ENCODE data around the gene SNAPC5.

DNA sequence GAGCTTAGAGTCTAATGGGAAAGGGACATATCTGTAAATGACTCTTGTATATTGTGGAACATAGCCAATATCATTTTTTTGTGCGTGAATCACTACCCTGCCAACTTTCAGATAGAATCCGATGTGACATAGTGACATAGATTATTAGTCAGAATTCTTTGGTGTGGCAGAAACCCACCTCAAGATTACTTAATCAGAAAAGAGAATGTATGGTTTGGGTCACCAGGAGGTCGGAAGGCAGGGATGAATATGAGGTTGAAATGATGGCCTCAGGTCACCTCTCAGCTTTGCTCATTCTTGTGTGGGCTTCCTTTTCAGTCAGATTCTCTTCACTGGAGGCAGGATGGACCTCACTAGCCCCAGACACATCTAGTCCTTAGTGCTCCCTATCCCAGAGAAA is 41.4 kb downstream of the SNAPC5 start:
- TF ChIP-seq, protein P1, sequence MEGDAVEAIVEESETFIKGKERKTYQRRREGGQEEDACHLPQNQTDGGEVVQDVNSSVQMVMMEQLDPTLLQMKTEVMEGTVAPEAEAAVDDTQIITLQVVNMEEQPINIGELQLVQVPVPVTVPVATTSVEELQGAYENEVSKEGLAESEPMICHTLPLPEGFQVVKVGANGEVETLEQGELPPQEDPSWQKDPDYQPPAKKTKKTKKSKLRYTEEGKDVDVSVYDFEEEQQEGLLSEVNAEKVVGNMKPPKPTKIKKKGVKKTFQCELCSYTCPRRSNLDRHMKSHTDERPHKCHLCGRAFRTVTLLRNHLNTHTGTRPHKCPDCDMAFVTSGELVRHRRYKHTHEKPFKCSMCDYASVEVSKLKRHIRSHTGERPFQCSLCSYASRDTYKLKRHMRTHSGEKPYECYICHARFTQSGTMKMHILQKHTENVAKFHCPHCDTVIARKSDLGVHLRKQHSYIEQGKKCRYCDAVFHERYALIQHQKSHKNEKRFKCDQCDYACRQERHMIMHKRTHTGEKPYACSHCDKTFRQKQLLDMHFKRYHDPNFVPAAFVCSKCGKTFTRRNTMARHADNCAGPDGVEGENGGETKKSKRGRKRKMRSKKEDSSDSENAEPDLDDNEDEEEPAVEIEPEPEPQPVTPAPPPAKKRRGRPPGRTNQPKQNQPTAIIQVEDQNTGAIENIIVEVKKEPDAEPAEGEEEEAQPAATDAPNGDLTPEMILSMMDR (IDR thresholded peaks at IDR 0.05): no peak
- no peak for TF ChIP-seq POLR2A (IDR thresholded peaks at IDR 0.05)
- TF ChIP-seq EP300 (IDR thresholded peaks at IDR 0.05): no peak
- no peak for TF ChIP-seq POLR2AphosphoS5 (IDR thresholded peaks at IDR 0.05)

Data from gastroesophageal sphincter (tissue), 3 donors.